SW480 (cell line): Measurements from ENCODE around the gene PLA2G4C.
"Not testable (repeated sequence)": the region's sequence is repeated elsewhere in the genome, so short reads cannot be mapped to it uniquely, and the experiment has no call there.

Source experiments
- DNase-seq: peaks from one replicate; pipeline ENCODE4 v3.0.0-alpha.2; 2016; ENCODE audit warnings: low spot score

PLA2G4C gene

GRCh38 chr19:48108997-48109782, 1.4 kb downstream of the PLA2G4C start:
- DNase-seq = no peak

DNA sequence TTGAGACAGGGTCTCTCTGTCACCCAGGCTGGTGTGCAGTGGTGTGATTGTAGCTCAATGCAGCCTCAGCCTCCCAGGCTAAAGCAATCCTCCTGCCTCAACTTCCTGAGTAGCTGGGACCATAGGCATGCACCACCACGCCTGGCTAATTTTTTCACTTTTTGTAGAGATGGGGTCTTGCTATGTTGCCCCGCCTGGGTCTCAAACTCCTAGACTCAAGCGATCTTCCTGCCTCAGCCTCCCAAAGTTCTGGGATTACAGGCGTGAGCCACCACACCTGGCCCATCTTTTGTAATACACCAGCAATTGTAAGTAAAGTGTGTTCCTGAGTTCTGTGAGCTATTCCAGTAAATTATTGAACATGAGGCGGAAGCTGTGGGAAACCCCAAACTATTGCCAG, 6.7 kb downstream of the PLA2G4C start:
- DNase-seq = no peak

DNA sequence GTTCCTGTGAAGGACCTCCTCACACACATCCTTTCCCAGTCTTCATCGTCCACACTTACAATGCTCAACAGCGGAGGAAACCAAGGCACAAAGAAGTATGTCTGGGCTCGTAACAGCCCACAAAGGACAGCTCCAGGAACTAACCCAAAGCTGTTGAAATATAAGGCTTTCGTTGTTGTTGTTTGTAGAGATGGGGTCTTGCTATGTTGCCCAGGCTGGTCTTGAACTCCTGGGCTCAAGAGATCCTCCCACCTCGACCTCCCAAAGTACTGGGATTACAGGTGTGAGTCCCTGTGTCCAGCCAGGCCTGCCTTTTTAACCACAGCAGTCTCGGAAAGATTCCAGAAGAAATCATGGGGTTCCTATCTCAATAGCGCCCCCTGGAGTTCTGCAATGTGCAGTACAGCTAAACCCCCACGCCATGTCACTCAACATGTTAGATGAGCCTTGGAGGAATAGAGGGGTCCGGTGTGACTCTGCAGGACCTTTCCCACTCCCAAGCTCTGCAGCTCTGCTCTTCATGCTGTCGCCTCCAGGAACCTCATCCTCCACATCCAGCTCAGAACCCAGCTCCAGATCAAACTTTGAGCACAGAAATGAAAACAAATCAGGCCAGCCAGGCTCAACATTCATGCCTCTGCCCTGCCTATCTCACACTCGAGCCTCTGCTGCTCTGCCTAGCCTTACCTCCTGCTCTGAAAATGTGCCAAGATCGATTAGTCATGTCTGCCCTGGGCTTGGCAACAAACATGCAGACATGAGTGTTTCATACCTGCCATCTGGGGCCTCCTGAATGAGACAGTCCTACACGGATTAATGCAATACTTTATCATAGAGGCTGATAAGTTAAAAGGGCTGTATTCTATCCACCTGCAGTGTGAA, 7.5 kb downstream of the PLA2G4C start:
- peak; percentile 65 for DNase-seq

GRCh38 chr19:48095612-48096175, 14.9 kb downstream of the PLA2G4C start:
- DNase-seq = no peak

DNA sequence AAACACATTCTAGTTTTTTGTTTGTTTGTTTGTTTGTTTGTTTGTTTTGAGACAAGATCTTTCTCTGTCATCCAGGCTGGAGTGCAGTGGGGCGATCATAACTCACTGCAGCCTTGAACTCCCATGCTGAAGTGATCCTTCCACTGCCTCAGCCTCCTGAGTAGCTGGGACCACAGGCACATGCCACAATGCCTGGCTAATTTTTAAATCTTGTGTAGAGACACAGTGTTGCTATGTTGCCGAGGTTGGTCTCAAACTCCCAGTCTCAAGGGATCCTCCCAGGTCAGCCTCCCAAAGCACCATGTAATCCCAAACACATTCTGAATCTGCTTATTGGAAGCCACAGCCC, 15.8 kb downstream of the PLA2G4C start:
- no peak for DNase-seq

- DNase-seq = no peak
These were observed 16.3 kb downstream of the PLA2G4C start for GRCh38 chr19:48094129-48094854.

DNA sequence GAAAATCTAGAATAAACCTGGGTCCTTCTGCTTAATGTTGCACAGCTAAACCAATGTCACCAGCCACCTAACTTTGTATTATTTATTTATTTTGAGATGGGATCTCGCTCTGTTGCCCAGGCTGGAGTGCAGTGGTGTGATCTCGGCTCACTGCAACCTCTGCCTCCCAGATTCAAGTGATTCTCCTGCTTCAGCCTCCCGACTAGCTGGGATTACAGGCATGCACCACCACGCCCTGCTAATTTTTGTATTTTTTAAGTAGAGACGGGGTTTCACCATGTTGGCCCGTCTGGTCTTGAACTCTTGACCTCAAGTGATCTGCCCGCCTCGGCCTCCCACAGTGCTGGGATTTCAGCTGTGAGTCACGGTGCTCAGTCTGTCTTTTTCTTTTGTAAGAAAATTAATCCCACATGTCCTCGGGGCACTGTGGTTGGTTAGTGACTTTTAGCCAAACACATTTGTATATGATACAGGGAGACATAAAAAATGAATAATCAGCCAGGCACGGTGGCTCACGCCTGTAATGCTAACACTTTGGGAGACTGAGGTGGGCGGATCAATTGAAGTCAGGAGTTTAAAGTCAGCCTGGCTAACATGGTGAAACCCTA, 19.4 kb downstream of the PLA2G4C start:
- not testable (repeated sequence) for DNase-seq

DNA sequence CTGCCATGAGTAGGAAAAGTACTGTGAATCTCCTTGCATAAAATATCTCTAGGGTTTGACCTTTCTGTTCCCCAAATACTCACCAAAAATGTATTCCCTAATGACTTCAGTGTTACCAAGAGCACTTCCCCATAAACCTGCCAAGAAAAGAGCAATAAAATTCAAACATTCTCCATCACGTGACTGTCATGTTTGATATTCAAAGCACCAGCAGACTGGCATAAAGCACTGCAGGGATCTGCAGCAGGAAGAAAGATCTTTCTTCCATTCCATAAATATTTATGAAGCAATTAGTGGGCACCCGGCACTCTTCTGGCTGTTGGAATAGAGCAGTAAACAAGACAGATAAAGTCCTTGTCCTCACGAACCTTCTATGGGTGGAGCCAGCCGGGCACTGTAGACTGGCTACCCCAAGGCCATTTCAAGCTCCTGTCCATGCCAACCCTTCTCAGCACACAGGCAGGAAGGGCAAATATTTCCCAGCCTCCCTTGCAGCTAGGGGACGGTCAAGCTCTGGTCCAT, 20.3 kb downstream of the PLA2G4C start:
- peak; percentile 68 for DNase-seq

DNA sequence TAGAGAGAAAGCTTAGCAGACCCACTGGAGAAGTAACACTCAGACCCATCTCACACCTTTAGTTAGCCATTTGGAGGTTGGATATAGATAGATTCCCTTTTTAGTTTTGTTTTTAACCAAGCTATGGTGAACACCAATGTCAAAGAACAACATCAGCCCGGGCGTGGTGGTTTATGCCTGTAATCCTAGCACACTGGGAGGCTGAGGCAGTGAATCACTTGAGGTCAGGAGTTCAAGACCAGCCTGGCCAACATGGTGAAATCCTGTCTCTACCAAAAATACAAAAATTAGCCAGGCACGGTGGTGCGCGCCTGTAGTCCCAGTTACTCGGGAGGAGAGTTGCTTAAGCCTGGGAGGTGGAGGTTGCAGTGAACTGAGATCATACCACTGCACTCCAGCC, 21.6 kb downstream of the PLA2G4C start:
- DNase-seq = not testable (repeated sequence)

DNA sequence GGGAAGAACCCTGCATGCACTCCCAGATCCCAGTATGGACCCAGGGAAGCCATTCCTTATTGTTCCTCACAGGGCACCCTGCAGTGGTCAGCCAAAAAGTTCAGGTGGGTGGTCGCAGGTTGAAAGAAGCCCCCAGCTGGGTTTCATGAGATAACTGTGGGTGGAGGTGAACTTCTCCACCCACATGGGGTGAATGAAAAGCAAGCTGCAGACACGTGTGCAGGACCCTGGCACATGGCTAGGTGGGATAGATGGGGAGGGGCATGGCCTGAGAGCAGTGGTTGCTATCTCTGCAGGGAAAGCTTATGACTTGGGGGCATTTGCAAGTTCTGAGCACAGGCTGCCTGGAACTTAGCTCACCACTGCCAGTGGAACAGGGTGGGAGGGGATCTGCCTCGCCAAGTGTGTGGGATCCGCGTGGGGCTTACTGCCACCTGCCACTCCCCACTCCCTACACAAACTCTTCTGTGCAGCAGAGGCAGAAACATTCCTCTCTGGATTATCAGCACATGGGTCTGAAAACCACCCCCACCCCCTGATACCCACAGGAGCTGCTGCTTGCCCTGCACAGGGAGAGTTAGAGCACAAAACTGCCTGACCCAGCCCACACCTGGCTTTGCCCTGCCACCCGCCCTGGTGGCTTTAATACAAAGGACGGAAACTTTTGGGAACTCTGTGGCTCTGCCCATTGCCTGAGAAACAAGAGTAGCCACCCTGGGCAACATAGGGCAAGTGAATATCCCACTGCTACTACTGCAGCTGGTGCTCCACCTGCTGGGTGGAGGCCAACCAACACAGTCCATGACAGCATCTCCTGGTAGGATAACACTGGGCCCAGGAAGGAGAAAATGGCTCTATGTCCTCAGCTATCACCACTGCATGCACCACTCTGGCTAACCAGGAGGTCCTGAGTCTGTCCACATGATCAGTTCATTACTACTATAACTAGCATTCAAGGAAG, 24.4 kb downstream of the PLA2G4C start:
- DNase-seq = peak; percentile 41

GRCh38 chr19:48085076-48085475, 25.5 kb downstream of the PLA2G4C start:
- no peak for DNase-seq

DNA sequence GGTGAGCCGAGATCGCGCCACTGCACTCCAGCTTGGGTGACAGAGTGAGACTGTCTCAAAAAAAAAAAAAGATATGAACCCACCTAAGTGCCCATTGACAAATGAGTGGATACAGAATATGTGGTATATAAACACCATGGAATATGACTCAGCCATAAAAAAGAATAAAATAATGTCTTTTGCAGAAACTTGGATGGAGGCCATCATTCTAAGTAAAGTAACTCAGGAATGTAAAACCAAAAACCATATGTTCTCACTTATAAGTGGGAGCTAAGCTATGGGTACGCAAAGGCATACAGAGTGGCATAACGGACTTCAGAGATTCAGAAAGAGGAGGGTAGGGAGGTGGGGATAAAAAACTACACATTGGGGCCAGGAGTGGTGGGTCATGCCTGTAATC, 29.5 kb downstream of the PLA2G4C start:
- DNase-seq = no peak

DNA sequence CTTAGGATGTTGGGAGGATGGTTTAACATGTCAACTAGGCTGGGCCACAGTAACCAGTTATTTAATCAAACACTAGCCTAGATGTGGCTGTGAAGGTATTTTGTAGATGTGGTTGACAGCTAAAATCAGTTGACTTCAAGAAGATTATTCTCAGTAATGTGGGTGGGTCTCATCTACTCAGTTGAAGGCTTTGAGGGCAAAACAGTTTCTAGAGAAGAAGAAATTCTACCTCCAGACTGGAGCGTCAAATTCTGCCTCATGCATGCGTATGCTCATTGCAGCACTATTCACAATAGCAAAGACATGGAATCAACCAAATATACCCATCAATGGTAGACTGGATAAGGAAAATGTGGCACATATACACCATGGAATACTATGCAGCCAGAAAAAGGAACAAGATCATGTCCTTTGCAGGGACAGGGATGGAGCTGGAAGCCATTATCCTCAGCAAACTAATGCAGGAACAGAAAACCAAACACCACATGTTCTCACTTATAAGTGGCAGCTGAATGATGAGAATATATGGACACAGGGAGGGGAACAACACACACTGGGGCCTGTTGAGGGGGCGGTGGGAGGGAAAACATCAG, 40.3 kb downstream of the PLA2G4C start:
- not testable (repeated sequence) for DNase-seq

- DNase-seq = no peak
These were observed 41.2 kb downstream of the PLA2G4C start for GRCh38 chr19:48069435-48069834.

DNA sequence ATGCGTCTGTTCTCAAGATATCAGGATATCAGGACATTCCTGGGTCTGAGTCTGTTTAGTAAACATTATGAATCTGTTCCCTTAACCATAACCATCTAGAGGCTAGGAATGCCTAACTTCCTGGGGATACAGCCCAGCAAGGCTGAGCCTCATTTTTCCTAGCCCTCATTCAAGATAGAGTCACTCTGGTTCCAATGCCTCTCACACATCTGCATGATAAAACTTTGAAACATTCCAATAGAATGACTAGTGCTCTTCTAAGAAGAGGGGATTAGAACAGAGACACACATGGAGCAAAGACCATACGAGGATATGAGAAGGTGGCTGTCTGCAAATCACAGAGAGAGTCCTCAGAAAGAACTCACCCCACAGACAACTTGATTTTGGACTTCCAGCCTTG, 46.1 kb downstream of the PLA2G4C start:
- peak; percentile 40 for DNase-seq

- DNase-seq = no peak
These were observed 48.9 kb downstream of the PLA2G4C start for GRCh38 chr19:48061401-48062344.

DNA sequence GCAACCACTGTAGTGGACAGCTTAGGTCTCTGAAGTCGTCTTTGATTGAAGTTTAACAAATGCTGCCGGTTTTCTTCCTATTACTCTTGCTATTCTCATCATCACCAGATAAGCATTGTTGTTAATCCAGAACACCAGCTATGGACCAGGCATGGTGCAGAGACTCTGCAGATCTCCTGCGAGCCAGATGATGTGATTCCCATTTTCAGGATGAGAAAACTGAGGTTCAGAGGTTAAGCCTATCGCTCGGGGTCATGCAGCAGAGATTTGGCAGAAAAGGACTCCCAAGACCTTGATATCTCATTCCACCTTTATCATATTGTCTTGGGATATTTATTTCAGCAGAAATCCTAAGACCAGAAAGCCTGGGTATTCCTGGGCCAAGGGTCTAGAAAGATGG, 50.2 kb downstream of the PLA2G4C start:
- no peak for DNase-seq

- no peak for DNase-seq
These were observed 51.3 kb downstream of the PLA2G4C start for GRCh38 chr19:48059331-48059730.

DNA sequence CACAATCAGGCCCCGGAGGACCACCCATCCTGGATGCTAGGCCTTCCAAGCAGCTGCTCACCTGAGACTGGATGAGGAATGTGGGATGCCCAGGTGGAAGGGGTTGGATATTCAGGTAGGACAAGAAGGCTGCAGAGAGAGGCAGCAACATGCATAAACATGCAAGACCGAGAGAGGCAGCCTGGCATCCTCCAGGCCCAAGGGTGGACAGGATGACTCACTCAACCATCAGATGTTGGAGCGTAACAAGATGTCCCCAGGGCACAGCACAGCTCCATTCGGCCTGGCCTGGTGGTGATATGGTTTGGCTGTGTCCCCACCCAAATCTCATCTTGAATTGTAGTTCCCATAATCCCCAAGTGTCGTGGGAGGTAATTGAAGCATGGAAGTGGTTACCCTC, 56.8 kb downstream of the PLA2G4C start:
- DNase-seq = no peak
